Measurements from ENCODE around the gene GPHB5. TPM values are rescaled to one million over a fixed set of nuclear protein-coding genes. Genes with fewer than 3 reads are reported as not detected.

Gene GPHB5
- total RNA-seq, 6 experiments from 2014 or later: not detected

DNA sequence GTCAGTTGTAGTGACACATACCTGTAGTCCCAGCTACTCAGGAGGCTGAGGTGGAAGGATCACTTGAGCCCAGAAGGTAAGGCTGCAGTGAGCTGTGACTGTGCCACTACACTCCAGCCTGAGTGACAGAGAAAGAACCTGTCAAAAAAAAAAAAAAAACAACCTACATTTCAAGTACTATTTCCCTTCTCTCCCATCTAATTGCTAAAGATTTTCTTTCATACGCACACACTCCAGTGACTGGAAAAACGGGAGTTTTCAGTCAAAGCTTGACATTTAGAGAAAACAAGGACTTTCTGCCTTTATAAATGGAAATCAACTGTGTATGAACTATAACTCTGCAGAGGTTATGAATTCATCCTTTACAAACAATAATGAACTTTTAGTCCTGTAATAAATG is 25.9 kb downstream of the GPHB5 start:
- Mint-ChIP-seq H3K27ac (no peak overlapping the region), H3K4me1 (ENCODE audit: low read depth) (peaks cover 7% of the 10 kb centered on the region; the same call in 1 of the 2 replicates), H3K27me3 (ENCODE audit: insufficient read depth) (no peaks in the 10 kb centered on the region; the same call in 1 of the 2 replicates), H3K36me3 (ENCODE audit: low read depth) (no peaks in the 10 kb centered on the region), H3K9me3 (no peaks in the 10 kb centered on the region), H3K4me3 (no peak overlapping the region)
- DNase-seq: no peak
- TF ChIP-seq, protein P1, sequence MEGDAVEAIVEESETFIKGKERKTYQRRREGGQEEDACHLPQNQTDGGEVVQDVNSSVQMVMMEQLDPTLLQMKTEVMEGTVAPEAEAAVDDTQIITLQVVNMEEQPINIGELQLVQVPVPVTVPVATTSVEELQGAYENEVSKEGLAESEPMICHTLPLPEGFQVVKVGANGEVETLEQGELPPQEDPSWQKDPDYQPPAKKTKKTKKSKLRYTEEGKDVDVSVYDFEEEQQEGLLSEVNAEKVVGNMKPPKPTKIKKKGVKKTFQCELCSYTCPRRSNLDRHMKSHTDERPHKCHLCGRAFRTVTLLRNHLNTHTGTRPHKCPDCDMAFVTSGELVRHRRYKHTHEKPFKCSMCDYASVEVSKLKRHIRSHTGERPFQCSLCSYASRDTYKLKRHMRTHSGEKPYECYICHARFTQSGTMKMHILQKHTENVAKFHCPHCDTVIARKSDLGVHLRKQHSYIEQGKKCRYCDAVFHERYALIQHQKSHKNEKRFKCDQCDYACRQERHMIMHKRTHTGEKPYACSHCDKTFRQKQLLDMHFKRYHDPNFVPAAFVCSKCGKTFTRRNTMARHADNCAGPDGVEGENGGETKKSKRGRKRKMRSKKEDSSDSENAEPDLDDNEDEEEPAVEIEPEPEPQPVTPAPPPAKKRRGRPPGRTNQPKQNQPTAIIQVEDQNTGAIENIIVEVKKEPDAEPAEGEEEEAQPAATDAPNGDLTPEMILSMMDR (IDR thresholded peaks at IDR 0.05): no peak

DNA sequence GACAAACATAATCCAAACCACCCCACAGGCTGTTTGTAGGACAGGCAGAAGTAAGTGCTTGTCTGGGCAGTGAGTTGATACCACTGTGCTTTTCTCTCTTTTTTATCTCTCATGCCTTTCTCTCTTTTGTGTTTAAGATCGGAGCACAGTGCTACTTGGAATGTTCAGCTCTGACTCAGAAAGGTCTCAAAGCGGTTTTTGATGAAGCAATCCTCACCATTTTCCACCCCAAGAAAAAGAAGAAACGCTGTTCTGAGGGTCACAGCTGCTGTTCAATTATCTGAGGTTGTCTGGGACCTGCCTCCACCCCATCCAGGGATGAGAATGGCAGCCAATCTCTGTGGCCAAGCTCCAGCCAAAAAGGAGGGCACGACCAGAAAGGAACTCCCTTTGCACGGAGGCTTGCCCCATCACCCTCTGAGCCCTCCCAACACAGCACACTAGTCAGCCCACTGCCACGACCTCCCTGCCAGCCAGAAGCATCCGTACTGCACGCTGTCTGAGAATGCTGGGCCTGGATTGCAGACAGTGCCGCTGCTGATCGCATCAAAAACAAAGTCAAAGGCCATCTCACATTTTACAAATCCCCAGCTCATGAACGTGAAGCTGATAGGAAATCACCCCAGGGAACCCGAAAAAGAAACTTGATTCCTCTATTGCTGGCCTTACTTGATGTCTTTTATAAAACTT is 27.8 kb downstream of the GPHB5 start:
- no peaks in the 10 kb centered on the region for H3K36me3 Mint-ChIP-seq (ENCODE audit: low read depth)
- no peak for DNase-seq
- no peak overlapping the region for H3K27ac Mint-ChIP-seq
- peaks cover 7% of the 10 kb centered on the region; the same call in 1 of the 2 replicates for H3K4me1 Mint-ChIP-seq (ENCODE audit: low read depth)
- H3K9me3 Mint-ChIP-seq: no peaks in the 10 kb centered on the region
- TF ChIP-seq, protein P1 (IDR thresholded peaks at IDR 0.05): no peak
- H3K27me3 Mint-ChIP-seq (ENCODE audit: insufficient read depth): no peaks in the 10 kb centered on the region
- no peak overlapping the region for H3K4me3 Mint-ChIP-seq

DNA sequence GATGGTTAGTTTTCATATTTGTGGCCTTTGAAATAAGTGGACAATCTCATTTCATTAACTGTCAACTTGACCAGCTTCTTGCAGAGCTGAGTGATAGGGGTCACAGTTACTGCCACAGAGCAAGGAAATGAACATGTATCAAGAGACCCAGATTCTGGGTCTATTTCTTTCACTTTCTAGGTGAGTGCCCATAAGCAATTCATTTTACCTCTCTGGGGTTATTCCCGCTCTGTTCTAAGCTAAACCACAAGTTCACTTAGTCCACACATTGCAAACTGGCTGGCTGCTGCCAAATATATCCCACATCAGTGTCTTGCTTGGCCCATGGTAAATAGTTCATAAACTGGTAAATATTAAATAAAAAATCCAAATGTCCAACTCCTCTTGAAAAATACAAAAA is 29.9 kb downstream of the GPHB5 start:
- TF ChIP-seq, protein P1 (IDR thresholded peaks at IDR 0.05): no peak
- no peaks in the 10 kb centered on the region for H3K27me3 Mint-ChIP-seq (ENCODE audit: insufficient read depth)
- no peak for DNase-seq
- H3K9me3 Mint-ChIP-seq: no peaks in the 10 kb centered on the region
- H3K4me1 Mint-ChIP-seq (ENCODE audit: low read depth): peaks cover 7% of the 10 kb centered on the region; the same call in 1 of the 2 replicates
- no peak overlapping the region for H3K27ac Mint-ChIP-seq
- no peak overlapping the region for H3K4me3 Mint-ChIP-seq
- H3K36me3 Mint-ChIP-seq (ENCODE audit: low read depth): no peaks in the 10 kb centered on the region

DNA sequence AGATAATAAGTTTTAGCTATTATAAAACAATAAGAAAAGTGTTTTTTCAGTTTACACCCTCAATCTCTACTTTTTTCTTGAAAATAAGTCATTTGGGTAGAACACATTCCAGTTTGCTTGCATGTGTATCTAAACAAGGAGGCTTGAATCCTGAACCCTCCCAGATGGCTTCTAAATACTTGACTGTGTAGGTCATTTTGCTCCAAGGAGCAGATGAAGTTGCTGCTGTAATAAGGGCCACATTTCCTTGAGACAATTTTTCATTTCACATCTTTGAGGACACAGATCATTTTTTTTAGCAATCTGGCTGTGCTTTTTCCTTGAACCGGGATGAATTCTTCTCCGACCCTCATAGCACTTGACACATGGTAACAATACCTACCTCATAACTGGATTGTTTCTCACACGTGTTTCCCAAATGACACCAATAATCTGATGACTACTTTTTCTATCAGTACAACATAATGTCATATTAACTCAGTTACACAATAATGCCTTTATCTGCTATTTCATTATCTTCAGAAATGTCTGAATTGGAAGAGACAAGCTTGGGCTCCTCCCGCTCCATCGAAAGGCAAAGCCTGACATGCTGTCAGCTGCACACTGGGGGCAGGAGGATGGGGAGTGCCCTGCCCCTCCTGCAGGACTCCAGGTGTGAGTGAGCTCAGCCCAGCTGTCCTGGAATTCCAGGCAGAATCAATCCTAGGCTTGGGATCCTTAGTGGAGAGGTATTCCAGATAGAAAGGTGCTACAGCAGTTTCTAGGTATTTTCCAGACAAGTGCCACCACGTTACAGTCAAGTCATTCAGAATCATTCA is 30.9 kb downstream of the GPHB5 start:
- Mint-ChIP-seq H3K4me1 (ENCODE audit: low read depth) (peaks cover 7% of the 10 kb centered on the region; the same call in 1 of the 2 replicates), H3K27me3 (ENCODE audit: insufficient read depth) (no peaks in the 10 kb centered on the region), H3K27ac (no peak overlapping the region), H3K4me3 (no peak overlapping the region), H3K9me3 (no peaks in the 10 kb centered on the region), H3K36me3 (ENCODE audit: low read depth) (no peaks in the 10 kb centered on the region)
- peak; percentile 40 for DNase-seq
- TF ChIP-seq, protein P1 (IDR thresholded peaks at IDR 0.05): no peak

DNA sequence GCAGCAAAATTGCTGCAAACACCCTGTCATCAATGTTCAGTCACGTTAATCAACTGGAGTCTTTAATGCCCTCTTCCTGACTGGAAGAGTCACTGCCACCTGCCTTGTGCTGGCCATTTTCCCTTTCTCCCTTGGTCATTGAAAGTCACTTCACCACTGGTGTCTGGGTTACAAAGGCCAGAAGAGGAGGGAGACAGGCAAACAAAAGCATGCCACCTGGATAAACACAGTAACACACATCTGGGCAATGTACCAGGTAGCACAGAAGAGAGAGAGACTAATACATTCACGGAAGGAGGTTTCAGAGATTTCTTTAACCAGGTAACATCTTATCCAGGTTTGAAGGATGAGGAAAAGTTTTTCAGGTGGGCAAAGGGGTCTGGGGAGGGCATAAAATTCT is 32.7 kb downstream of the GPHB5 start:
- no peak for DNase-seq
- no peak overlapping the region for H3K27ac Mint-ChIP-seq
- no peaks in the 10 kb centered on the region for H3K36me3 Mint-ChIP-seq (ENCODE audit: low read depth)
- no peaks in the 10 kb centered on the region for H3K9me3 Mint-ChIP-seq
- peaks cover 6% of the 10 kb centered on the region; the same call in 1 of the 2 replicates for H3K4me1 Mint-ChIP-seq (ENCODE audit: low read depth)
- H3K4me3 Mint-ChIP-seq: no peak overlapping the region
- TF ChIP-seq, protein P1 (IDR thresholded peaks at IDR 0.05): no peak
- no peaks in the 10 kb centered on the region for H3K27me3 Mint-ChIP-seq (ENCODE audit: insufficient read depth)
